ENCODE results near the gene C18orf63. TPM values are rescaled to one million over a fixed set of nuclear protein-coding genes. Genes with fewer than 3 reads are reported as not detected.
A peak's percentile ranks its signal among the peaks of the same experiment; 100 is the strongest.

C18orf63 gene
- total and polyA plus RNA-seq, 11 donors = not detected

GRCh38 chr18:74271635-74272034, 44.0 kb upstream of the C18orf63 start:
- intact Hi-C loops (cut with DNase I) = no loop called here
- no peak overlapping the region for H3K27ac ChIP-seq
- H3K9me3 ChIP-seq = no peaks in the 10 kb centered on the region
- DNase-seq = no peak
- no peak for TF ChIP-seq CTCF (IDR thresholded peaks at IDR 0.05)
- no peak for TF ChIP-seq POLR2A (IDR thresholded peaks at IDR 0.05)
- no peaks in the 10 kb centered on the region for H3K27me3 ChIP-seq
- H3K4me1 ChIP-seq = peaks cover 0 to 58% (median 28%) of the 10 kb centered on the region in 12 donors
- peaks cover 0 to 6% (median 0%) of the 10 kb centered on the region in 9 donors for H3K36me3 ChIP-seq
- no peak overlapping the region for H3K4me3 ChIP-seq
- 78 to 95% (median 87%) methylated on average over 3 of the region's 3 CpGs for WGBS, 4 donors
- no peak for ATAC-seq

GRCh38 chr18:74273394-74273793, 42.2 kb upstream of the C18orf63 start:
- no peak for ATAC-seq
- peaks cover 0 to 71% (median 35%) of the 10 kb centered on the region in 12 donors for H3K4me1 ChIP-seq
- TF ChIP-seq CTCF (IDR thresholded peaks at IDR 0.05) (no peak), POLR2A (IDR thresholded peaks at IDR 0.05) (no peak)
- 25 to 63% (median 56%) methylated on average over 3 of the region's 3 CpGs for WGBS, 4 donors
- no peaks in the 10 kb centered on the region for H3K27me3 ChIP-seq
- H3K27ac ChIP-seq = no peak overlapping the region
- peaks cover 0 to 6% (median 0%) of the 10 kb centered on the region in 9 donors for H3K36me3 ChIP-seq
- H3K4me3 ChIP-seq = no peak overlapping the region
- DNase-seq = no peak
- H3K9me3 ChIP-seq = no peaks in the 10 kb centered on the region
- intact Hi-C loops (cut with DNase I) = no loop called here

GRCh38 chr18:74274700-74275099, 40.9 kb upstream of the C18orf63 start:
- intact Hi-C loops (cut with DNase I) = no loop called here
- Histone ChIP-seq H3K27ac (no peak overlapping the region), H3K9me3 (no peaks in the 10 kb centered on the region), H3K4me1 (peaks cover 6 to 65% (median 33%) of the 10 kb centered on the region in 12 donors), H3K27me3 (no peaks in the 10 kb centered on the region), H3K4me3 (no peak overlapping the region), H3K36me3 (peaks cover 0 to 6% (median 0%) of the 10 kb centered on the region in 9 donors)
- no peak for ATAC-seq
- TF ChIP-seq CTCF (IDR thresholded peaks at IDR 0.05) = no peak
- WGBS, 4 donors = 49 to 62% (median 56%) methylated on average over 4 of the region's 4 CpGs
- DNase-seq = no peak

GRCh38 chr18:74275736-74276135, 39.9 kb upstream of the C18orf63 start:
- H3K9me3 ChIP-seq = no peaks in the 10 kb centered on the region
- no peak overlapping the region for H3K4me3 ChIP-seq
- TF ChIP-seq CTCF (IDR thresholded peaks at IDR 0.05) = no peak
- TF ChIP-seq POLR2A (IDR thresholded peaks at IDR 0.05) = no peak
- peak overlapping the region in 1 of 12 donors; percentile 19 for H3K27ac ChIP-seq
- DNase-seq = no peak
- WGBS, 4 donors = 87 to 96% (median 90%) methylated on average over 11 of the region's 11 CpGs
- H3K27me3 ChIP-seq = no peaks in the 10 kb centered on the region
- peaks cover 6 to 57% (median 29%) of the 10 kb centered on the region in 12 donors for H3K4me1 ChIP-seq
- ATAC-seq = no peak
- intact Hi-C loops (cut with DNase I) = no loop called here
- H3K36me3 ChIP-seq = peaks cover 0 to 6% (median 0%) of the 10 kb centered on the region in 9 donors
